GM12891 (cell line): ENCODE measurements around the gene CRYBB2.

Experiments used
- DNase-seq: peaks from one replicate; pipeline ENCODE4 v3.0.0; 2011; ENCODE audit warnings: low spot score; ENCODE audit not compliant: insufficient read length
- FAIRE-seq: peaks from 2 replicates; lab custom pipeline; 2011; peaks lifted over from hg19 to GRCh38; lab: Jason Lieb, UNC
- PAX5 ChIP-seq: IDR thresholded peaks from 2 replicates; pipeline ENCODE4 v1.6.1; 2011; ENCODE audit warnings: low read length, moderate library complexity, mild to moderate bottlenecking; ENCODE audit not compliant: insufficient read depth, severe bottlenecking
- POLR2A ChIP-seq: IDR thresholded peaks from 2 replicates; pipeline ENCODE4 v1.6.1; 2011; ENCODE audit warnings: low read depth, low read length, control low read depth
- POLR2AphosphoS5 ChIP-seq: IDR thresholded peaks from 2 replicates; pipeline ENCODE4 v1.6.1; 2011; ENCODE audit warnings: low read depth, low read length, control low read depth
- POU2F2 ChIP-seq: IDR thresholded peaks from 2 replicates; pipeline ENCODE4 v1.6.1; 2011; ENCODE audit warnings: low read depth, mild to moderate bottlenecking, control low read depth, low read length, moderate library complexity
- SPI1 ChIP-seq: IDR thresholded peaks from 2 replicates; pipeline ENCODE4 v1.6.1; 2011; ENCODE audit warnings: low read depth, low read length, control low read depth
- TAF1 ChIP-seq: IDR thresholded peaks from 2 replicates; pipeline ENCODE4 v1.6.1; 2011; ENCODE audit warnings: low read depth, low read length, control low read depth

Gene CRYBB2

GRCh38 chr22:25182131-25183110 is 37.0 kb upstream of the CRYBB2 start:
- DNase-seq (no peak), FAIRE-seq (no peak)
- TF ChIP-seq POU2F2, result no peak
- TF ChIP-seq POLR2A, result no peak

- FAIRE-seq (no peak), DNase-seq (no peak)
- TF ChIP-seq POU2F2 (no peak), PAX5 (no peak), POLR2AphosphoS5 (no peak), TAF1 (no peak), SPI1 (no peak), POLR2A (no peak)
Measured at GRCh38 chr22:25183949-25184619, 35.4 kb upstream of the CRYBB2 start.

GRCh38 chr22:25186140-25186539 is 33.3 kb upstream of the CRYBB2 start:
- FAIRE-seq, result no peak
- DNase-seq, result no peak
- TF ChIP-seq PAX5 (no peak), POU2F2 (no peak), TAF1 (no peak)

- DNase-seq (no peak), FAIRE-seq (no peak)
- TF ChIP-seq POU2F2 (no peak), TAF1 (no peak), POLR2A (no peak), SPI1 (no peak), PAX5 (no peak), POLR2AphosphoS5 (no peak)
Measured at GRCh38 chr22:25187469-25187868, 32.0 kb upstream of the CRYBB2 start.

GRCh38 chr22:25192406-25192805 is 27.0 kb upstream of the CRYBB2 start:
- TF ChIP-seq POLR2A, result no peak
- no peak for TF ChIP-seq POLR2AphosphoS5
- TF ChIP-seq SPI1, result no peak
- no peak for TF ChIP-seq TAF1
- no peak for TF ChIP-seq POU2F2
- no peak for TF ChIP-seq PAX5
- DNase-seq (no peak), FAIRE-seq (no peak)

- no peak for TF ChIP-seq PAX5
- no peak for TF ChIP-seq SPI1
- TF ChIP-seq POLR2A, result no peak
- no peak for TF ChIP-seq TAF1
- no peak for TF ChIP-seq POU2F2
- TF ChIP-seq POLR2AphosphoS5, result no peak
- FAIRE-seq, result no peak
Measured at GRCh38 chr22:25193130-25193529, 26.3 kb upstream of the CRYBB2 start.

GRCh38 chr22:25193548-25193947 is 25.9 kb upstream of the CRYBB2 start:
- DNase-seq, result no peak
- TF ChIP-seq POLR2A, result no peak
- no peak for TF ChIP-seq POU2F2
- TF ChIP-seq POLR2AphosphoS5, result no peak
- no peak for TF ChIP-seq PAX5
- TF ChIP-seq TAF1, result no peak
- FAIRE-seq, result no peak

More at GRCh38 chr22:25193130-25193529, 26.3 kb upstream of the CRYBB2 start:
- no peak for DNase-seq

GRCh38 chr22:25196326-25196725 is 23.1 kb upstream of the CRYBB2 start:
- DNase-seq, result no peak
- no peak for TF ChIP-seq TAF1
- TF ChIP-seq POU2F2, result no peak
- no peak for TF ChIP-seq POLR2AphosphoS5
- TF ChIP-seq POLR2A, result no peak
- TF ChIP-seq PAX5, result no peak
- TF ChIP-seq SPI1, result no peak
- no peak for FAIRE-seq

- DNase-seq (no peak), FAIRE-seq (no peak)
- TF ChIP-seq POLR2A (no peak), POU2F2 (no peak), POLR2AphosphoS5 (no peak), SPI1 (no peak), PAX5 (no peak), TAF1 (no peak)
Measured at GRCh38 chr22:25197340-25197739, 22.1 kb upstream of the CRYBB2 start.
